ENCODE measurements around the gene DMXL1. TPM values are rescaled to one million over a fixed set of nuclear protein-coding genes. Genes with fewer than 3 reads are reported as not detected.

Gene DMXL1
- total RNA-seq, 1 donor from 2014 or later, result 45.5 TPM

GRCh38 chr5:119022773-119023172 is 48.1 kb upstream of the DMXL1 start:
- Histone ChIP-seq H4K20me1 (ENCODE audit: low read depth) (no peaks in the 10 kb centered on the region), H3K4me1 (no peaks in the 10 kb centered on the region), H3K36me3 (no peaks in the 10 kb centered on the region), H3K27ac (no peak overlapping the region), H3K4me3 (no peak overlapping the region), H3K79me2 (ENCODE audit: low read depth) (no peaks in the 10 kb centered on the region), H2AFZ (replicated peaks) (no peak overlapping the region), H3K4me2 (no peak overlapping the region), H3K9ac (no peak overlapping the region), H3F3A (ENCODE audit: low read depth) (no peaks in the 10 kb centered on the region), H3K27me3 (no peaks in the 10 kb centered on the region), H3K9me3 (ENCODE audit: low read depth) (no peaks in the 10 kb centered on the region)
- no peak for DNase-seq (ENCODE audit: low spot score)
- Mint-ChIP-seq H3K27ac (no peak overlapping the region), H3K4me3 (no peak overlapping the region), H3K36me3 (no peaks in the 10 kb centered on the region), H3K27me3 (ENCODE audit: insufficient read depth, low read depth) (no peaks in the 10 kb centered on the region), H3K9me3 (peaks cover 2% of the 10 kb centered on the region), H3K4me1 (no peaks in the 10 kb centered on the region)
- TF ChIP-seq EZH2 (IDR thresholded peaks at IDR 0.05) (no peak), CTCF (IDR thresholded peaks at IDR 0.05) (no peak), EZH2phosphoT487 (IDR thresholded peaks at IDR 0.05) (no peak)

GRCh38 chr5:119028575-119028974 is 42.3 kb upstream of the DMXL1 start:
- H3K4me2 ChIP-seq, result no peak overlapping the region
- no peak overlapping the region for H3K4me3 ChIP-seq
- no peak overlapping the region for H3K9ac ChIP-seq
- Mint-ChIP-seq H3K9me3 (peaks cover 2% of the 10 kb centered on the region), H3K27me3 (ENCODE audit: insufficient read depth, low read depth) (no peaks in the 10 kb centered on the region), H3K27ac (no peak overlapping the region), H3K4me3 (no peak overlapping the region), H3K4me1 (peaks cover 3% of the 10 kb centered on the region), H3K36me3 (no peaks in the 10 kb centered on the region)
- H3F3A ChIP-seq (ENCODE audit: low read depth), result no peaks in the 10 kb centered on the region
- H3K27ac ChIP-seq, result no peak overlapping the region
- no peak for TF ChIP-seq EZH2 (IDR thresholded peaks at IDR 0.05)
- no peak for TF ChIP-seq CTCF (IDR thresholded peaks at IDR 0.05)
- no peak for TF ChIP-seq EZH2phosphoT487 (IDR thresholded peaks at IDR 0.05)
- DNase-seq (ENCODE audit: low spot score), result no peak
- H3K4me1 ChIP-seq, result no peaks in the 10 kb centered on the region
- H2AFZ ChIP-seq (replicated peaks), result no peak overlapping the region
- H3K36me3 ChIP-seq, result no peaks in the 10 kb centered on the region
- no peaks in the 10 kb centered on the region for H4K20me1 ChIP-seq (ENCODE audit: low read depth)
- peaks cover 11% of the 10 kb centered on the region for H3K27me3 ChIP-seq
- no peaks in the 10 kb centered on the region for H3K9me3 ChIP-seq (ENCODE audit: low read depth)
- no peaks in the 10 kb centered on the region for H3K79me2 ChIP-seq (ENCODE audit: low read depth)

DNA sequence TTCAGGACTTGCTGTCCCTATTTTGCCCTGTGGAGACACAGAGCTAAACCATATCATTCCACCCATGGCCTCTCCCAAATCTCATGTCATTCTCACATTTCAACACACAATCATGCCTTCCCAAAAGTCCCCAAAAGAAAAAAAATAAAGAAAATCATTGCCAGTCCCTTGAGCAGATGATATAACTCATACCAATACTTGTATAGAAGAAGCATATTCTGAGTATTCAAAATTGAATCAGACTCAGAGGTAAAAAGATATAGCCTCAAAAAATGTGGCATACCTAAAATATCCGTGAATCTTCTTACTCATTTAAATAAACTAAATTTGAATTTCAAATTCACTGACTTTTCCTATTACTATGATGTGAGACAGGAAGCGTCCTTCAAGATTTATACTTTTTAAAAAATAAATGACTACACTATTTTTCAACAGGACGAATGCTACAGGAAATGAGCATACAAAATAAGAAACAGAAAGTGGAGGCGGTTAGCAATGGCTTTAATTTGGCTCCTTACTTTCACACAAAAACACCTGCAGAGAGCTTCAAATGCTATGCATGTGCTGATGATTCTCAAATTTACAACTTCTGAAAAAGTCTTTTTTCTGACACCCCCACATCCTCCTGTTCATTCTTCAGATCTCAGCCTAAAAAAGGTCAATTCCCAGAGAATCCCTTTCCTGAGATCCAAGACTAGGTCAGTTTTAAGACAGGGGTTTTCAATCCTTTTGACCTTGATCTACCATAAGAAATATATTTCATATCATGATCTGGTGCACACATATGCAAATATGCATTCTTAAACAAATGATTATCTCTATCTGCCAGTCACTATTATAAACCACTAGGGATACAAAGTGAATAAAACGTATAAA is 39.6 kb upstream of the DMXL1 start:
- no peaks in the 10 kb centered on the region for H3K9me3 Mint-ChIP-seq

More for the DNA sequence above, 39.6 kb upstream of the DMXL1 start:
- no peak for DNase-seq (ENCODE audit: low spot score)
- no peaks in the 10 kb centered on the region for H3F3A ChIP-seq (ENCODE audit: low read depth)
- H3K36me3 Mint-ChIP-seq, result no peaks in the 10 kb centered on the region
- H3K4me1 Mint-ChIP-seq, result peaks cover 3% of the 10 kb centered on the region
- peaks cover 11% of the 10 kb centered on the region for H3K27me3 ChIP-seq
- H3K27ac ChIP-seq, result no peak overlapping the region
- H3K4me3 ChIP-seq, result no peak overlapping the region
- no peak overlapping the region for H3K9ac ChIP-seq
- no peak overlapping the region for H3K4me2 ChIP-seq
- H3K27me3 Mint-ChIP-seq (ENCODE audit: insufficient read depth, low read depth), result no peaks in the 10 kb centered on the region
- TF ChIP-seq EZH2 (IDR thresholded peaks at IDR 0.05) (no peak), EZH2phosphoT487 (IDR thresholded peaks at IDR 0.05) (no peak), CTCF (IDR thresholded peaks at IDR 0.05) (no peak)
- H3K9me3 ChIP-seq (ENCODE audit: low read depth), result no peaks in the 10 kb centered on the region
- no peaks in the 10 kb centered on the region for H3K79me2 ChIP-seq (ENCODE audit: low read depth)
- no peak overlapping the region for H3K27ac Mint-ChIP-seq
- no peak overlapping the region for H3K4me3 Mint-ChIP-seq
- no peak overlapping the region for H2AFZ ChIP-seq (replicated peaks)
- no peaks in the 10 kb centered on the region for H3K36me3 ChIP-seq
- no peaks in the 10 kb centered on the region for H4K20me1 ChIP-seq (ENCODE audit: low read depth)
- H3K4me1 ChIP-seq, result no peaks in the 10 kb centered on the region
